NK-92 treated with Interleukin-12 subunit alpha and Interleukin-12 subunit beta, amount 100 ng/mL, for 24 hours (cell line): ENCODE data around the gene SALL1.

Experiments
- DNase-seq: peaks from one replicate; lab custom pipeline; 2025; lab: John Stamatoyannopoulos, UW

Gene SALL1

GRCh38 chr16:51111759-51112158 is 39.3 kb downstream of the SALL1 start:
- no peak for DNase-seq

DNA sequence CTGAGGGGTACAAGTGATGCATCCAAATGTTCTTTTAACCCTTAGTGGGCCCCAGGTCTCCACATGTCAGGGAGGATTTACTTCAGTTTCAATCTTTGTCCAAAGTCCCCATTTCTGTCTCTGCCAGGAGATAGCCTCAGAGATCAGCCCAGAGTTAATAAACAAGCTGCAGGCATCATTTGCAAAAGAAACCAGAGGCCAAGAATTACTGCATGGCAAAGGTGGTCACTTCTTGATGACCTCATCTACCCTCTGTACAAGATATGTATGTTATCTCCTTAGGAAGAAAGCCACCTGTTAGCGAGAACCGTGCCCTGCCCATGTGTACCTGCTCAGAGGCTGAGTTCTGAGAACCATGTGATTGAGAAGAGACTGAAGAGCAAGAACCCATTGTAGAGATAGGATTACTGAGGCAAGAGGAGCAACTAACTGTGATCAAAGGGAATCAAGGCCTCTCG is 40.3 kb downstream of the SALL1 start:
- DNase-seq: no peak

DNA sequence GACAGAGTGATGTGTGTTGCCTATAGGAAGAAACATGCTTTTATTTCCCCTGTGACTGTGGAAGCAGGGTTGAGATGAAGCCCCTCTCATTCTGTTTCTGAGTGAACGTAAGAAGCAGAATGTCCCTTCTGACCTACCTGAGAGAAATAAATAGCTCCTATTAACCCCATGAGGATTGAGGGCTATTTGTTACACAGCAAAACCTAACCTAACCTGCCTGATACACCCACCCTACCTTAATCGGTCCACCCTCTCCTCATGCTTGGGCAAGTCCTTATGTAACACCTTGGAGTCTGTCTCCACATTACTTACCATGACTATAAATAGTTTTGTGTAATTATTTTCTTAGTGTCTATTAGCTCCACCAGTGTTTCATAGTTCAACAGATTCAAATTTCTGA is 41.9 kb downstream of the SALL1 start:
- no peak for DNase-seq

DNA sequence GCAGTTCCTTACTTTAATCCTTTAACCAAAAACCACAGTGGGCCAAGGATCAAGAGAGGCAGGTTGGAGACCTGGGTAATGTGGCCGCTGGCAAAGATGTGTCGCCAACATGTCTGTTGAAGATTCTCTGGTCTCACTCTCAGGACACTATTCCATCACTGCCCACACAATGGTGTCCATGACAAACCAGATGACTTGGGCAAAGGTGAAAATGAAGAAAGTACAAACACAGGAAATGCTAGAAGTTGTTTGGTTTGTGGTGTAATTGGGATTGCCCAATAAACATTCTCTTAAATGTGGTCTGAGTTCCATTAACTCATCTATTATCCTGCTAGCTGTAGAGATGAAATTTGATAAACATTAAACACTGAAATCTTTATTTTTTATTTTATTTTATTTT is 43.3 kb downstream of the SALL1 start:
- no peak for DNase-seq

- no peak for DNase-seq
These were observed 44.5 kb downstream of the SALL1 start for GRCh38 chr16:51106535-51106934.

DNA sequence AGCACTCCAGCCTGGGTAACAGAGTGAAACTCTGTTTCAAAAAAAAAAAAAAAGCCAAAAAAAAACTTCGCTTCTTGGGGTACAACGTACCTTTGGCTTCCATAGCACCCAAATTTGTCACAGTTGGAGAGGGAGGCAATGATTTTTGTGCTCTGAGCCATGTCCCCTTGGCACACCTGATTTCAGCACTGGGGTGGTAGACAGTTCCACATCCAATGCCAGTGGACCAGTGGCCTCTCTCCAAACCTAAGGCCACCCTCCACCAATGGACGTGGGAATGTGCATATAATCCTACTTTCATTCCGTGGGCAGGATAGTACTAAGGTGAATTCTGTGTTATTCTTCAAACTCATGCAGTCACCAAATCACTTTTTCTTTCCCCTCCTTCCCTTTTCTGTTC is 47.5 kb downstream of the SALL1 start:
- no peak for DNase-seq

GRCh38 chr16:51097729-51098128 is 53.3 kb downstream of the SALL1 start:
- no peak for DNase-seq

GRCh38 chr16:51095890-51096626 is 55.0 kb downstream of the SALL1 start:
- DNase-seq: no peak

DNA sequence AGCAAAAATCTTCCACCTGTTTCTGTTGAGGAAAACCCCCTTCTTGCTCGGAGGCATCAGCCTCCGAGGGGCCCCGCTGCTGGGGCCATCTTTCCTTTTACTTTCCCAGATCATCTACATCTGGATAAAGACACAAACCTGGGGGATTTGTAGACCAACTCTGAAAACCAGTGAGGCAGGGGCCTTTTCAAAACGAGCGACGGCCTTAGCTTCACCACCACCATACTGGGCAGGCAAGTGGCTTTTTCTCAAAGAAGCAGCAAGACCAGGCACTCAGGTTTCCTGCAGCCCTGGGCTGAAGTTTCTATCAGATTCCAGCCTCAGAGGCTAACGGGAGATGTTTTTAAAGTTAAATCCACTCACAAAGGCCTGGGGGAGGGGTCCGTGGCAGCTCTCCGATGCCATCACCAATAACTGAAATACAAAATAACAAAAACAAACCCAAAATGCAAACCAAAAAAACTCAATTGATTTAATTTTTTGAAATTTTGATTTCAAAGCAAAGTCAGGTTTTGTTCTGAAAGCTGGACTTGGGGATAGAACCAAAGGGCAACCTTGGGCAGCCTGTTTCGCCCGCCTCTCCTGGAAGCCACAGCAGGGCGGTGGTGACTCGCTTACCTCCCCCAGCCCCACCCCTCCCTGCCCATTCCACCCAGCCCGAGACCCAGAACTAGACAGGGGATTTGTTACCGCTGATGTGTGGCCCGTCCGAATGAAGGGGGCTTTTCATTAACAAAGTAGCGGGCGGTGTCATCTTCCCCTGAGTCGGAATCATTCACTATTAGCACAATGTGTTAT is 55.8 kb downstream of the SALL1 start:
- no peak for DNase-seq

DNA sequence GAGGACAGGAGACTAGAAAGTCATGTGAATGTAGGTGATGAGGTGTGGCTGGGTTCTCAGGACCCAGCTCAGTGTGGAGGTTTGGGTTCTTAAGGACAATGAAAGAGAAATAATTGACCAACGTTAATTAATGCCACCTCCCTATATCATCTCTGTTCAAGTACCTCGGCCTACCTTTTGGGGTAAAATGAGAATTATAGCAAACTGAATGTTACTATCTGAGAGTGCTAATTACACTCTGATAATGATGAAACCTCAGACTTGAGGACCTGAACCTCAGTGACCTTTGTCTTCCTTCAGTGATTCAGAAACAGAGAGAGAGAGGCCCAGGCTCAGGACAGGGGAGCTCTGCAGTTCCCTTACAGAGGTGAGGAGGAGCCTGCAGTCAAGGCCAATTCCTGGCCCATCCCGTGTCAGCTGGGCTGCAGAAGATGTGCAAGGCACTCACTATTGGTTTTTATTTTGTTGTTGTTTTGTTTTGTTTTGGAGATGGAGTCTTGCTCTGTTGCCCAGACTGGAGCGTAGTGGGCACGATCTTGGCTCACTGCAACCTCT is 57.3 kb downstream of the SALL1 start:
- DNase-seq: no peak
